Liver (tissue), 9 donors: ENCODE data around the gene IPO5. TPM values are rescaled to one million over a fixed set of nuclear protein-coding genes. Genes with fewer than 3 reads are reported as not detected.
"Not testable (repeated sequence)": the region's sequence is repeated elsewhere in the genome, so short reads cannot be mapped to it uniquely, and the experiment has no call there.

Experiments used
- DNase-seq: peaks from one replicate; pipeline ENCODE4 v3.0.0-alpha.2; 2017; ENCODE audit warnings: low spot score
- H3K27ac ChIP-seq, 2 donors: one replicate each; pipeline ENCODE4 v1.7.0; 2013; ENCODE audit warnings: inconsistent platforms in 2 of 2, low read length in 2 of 2, control low read depth in 1 of 2, low read depth in 1 of 2, mild to moderate bottlenecking in 1 of 2
- H3K27me3 ChIP-seq, 4 donors: one replicate each; pipeline versions ENCODE4 v1.6.1 to v1.7.0; 2013; ENCODE audit warnings: low read length in 3 of 4, inconsistent platforms in 1 of 4, mild to moderate bottlenecking in 1 of 4, moderate library complexity in 1 of 4; ENCODE audit not compliant: control insufficient read depth in 4 of 4, insufficient read depth in 4 of 4
- H3K36me3 ChIP-seq, 4 donors: one replicate each; pipeline versions ENCODE4 v1.6.1 to v1.7.0; 2013; ENCODE audit warnings: low read length in 3 of 4, mild to moderate bottlenecking in 3 of 4, low read depth in 1 of 4, moderate library complexity in 1 of 4; ENCODE audit not compliant: control insufficient read depth in 4 of 4, insufficient read depth in 3 of 4
- H3K4me1 ChIP-seq, 4 donors: one replicate each; pipeline versions ENCODE4 v1.6.1 to v1.7.0; 2013; ENCODE audit warnings: low read length in 3 of 4, mild to moderate bottlenecking in 3 of 4, moderate library complexity in 1 of 4; ENCODE audit not compliant: control insufficient read depth in 4 of 4, insufficient read depth in 4 of 4
- H3K4me3 ChIP-seq, 3 donors: one replicate each; pipeline versions ENCODE4 v1.6.1 to v1.7.0; 2013; ENCODE audit warnings: low read length in 3 of 3, control low read depth in 1 of 3, low read depth in 1 of 3, mild to moderate bottlenecking in 1 of 3
- H3K9ac ChIP-seq, 2 donors: one replicate each; pipeline ENCODE4 v1.7.0; 2013; ENCODE audit warnings: low read length in 2 of 2, mild to moderate bottlenecking in 2 of 2, moderate library complexity in 2 of 2, control low read depth in 1 of 2, low read depth in 1 of 2
- H3K9me3 ChIP-seq, 4 donors: one replicate each; pipeline versions ENCODE4 v1.6.1 to v1.7.0; 2013; ENCODE audit warnings: low read length in 3 of 4; ENCODE audit not compliant: control insufficient read depth in 4 of 4
- EGR1 ChIP-seq, 2 donors: IDR thresholded peaks; 2 replicates each; pipeline ENCODE4 v1.6.1; 2016 to 2018; ENCODE audit warnings: antibody characterized with exemption in 2 of 2, low read depth in 2 of 2
- FOXA1 ChIP-seq: IDR thresholded peaks from 2 replicates; pipeline ENCODE4 v1.6.1; 2016; ENCODE audit warnings: antibody characterized with exemption
- GABPA ChIP-seq, 2 donors: IDR thresholded peaks in 1 of 2; conservative IDR thresholded peaks in 1 of 2; 2 replicates each; pipeline ENCODE4 v1.6.1; 2016; ENCODE audit warnings: antibody characterized with exemption in 2 of 2, mild to moderate bottlenecking in 1 of 2, moderate library complexity in 1 of 2
- HNF4A ChIP-seq, 2 donors: conservative IDR thresholded peaks; 2 replicates each; pipeline ENCODE4 v1.6.1; 2016; ENCODE audit warnings: antibody characterized with exemption in 2 of 2, mild to moderate bottlenecking in 2 of 2
- HNF4G ChIP-seq: IDR thresholded peaks from 2 replicates; pipeline ENCODE4 v1.6.1; 2016; ENCODE audit warnings: antibody characterized with exemption
- RAD21 ChIP-seq, 2 donors: IDR thresholded peaks; 2 replicates each; pipeline ENCODE4 v1.6.1; 2016; ENCODE audit warnings: antibody characterized with exemption in 2 of 2, mild to moderate bottlenecking in 2 of 2
- RXRA ChIP-seq, 2 donors: IDR thresholded peaks; 2 replicates each; pipeline ENCODE4 v1.6.1; 2017 to 2018; ENCODE audit warnings: antibody characterized with exemption in 2 of 2, mild to moderate bottlenecking in 1 of 2
- SP1 ChIP-seq: IDR thresholded peaks from 2 replicates; pipeline ENCODE4 v1.6.1; 2018; ENCODE audit warnings: antibody characterized with exemption, mild to moderate bottlenecking
- TAF1 ChIP-seq: conservative IDR thresholded peaks from 2 replicates; pipeline ENCODE4 v1.6.1; 2016; ENCODE audit warnings: antibody characterized with exemption, mild to moderate bottlenecking
- WGBS: extraction: QIAGEN DNeasy Blood & Tissue Kit; methylation state at CpG from one replicate; pipeline ENCODE4 v1.1.7; 2013; 5-methylcytosine and 5-hydroxymethylcytosine counted together
- polyA plus RNA-seq, 2 donors: library from polyadenylated mRNA; stranded (reverse) in 1 of 2; unstranded in 1 of 2; fragments of 200-250 nt in 1 of 2; fragments of >200 nt in 1 of 2; fragmentation: Nextera tagmentation in 1 of 2; extraction: Ambion mirVana in 1 of 2; gene quantifications; one replicate each; pipeline versions ENCODE4 v1.2.1 to v1.2.3, GENCODE V29; 2013 to 2015
- total RNA-seq, 2 donors: library from RNA; depleted of rRNA; stranded (reverse); fragments of >200 nt; gene quantifications; one replicate each; pipeline ENCODE4 v1.2.3, GENCODE V29; 2014
- TF ChIP-seq, protein P1 (sequence below): fragments of 150-350 bp; IDR thresholded peaks from 2 replicates; pipeline ENCODE4 v1.5.1; 2017; ENCODE audit warnings: improper control_type of control experiment, low read depth, low read length; ENCODE audit not compliant: missing input control
- TF ChIP-seq, protein P2 (sequence below): IDR thresholded peaks from 2 replicates; pipeline ENCODE4 v1.6.1; 2016; ENCODE audit warnings: antibody characterized with exemption
- TF ChIP-seq, protein P3 (sequence below): IDR thresholded peaks from 2 replicates; pipeline ENCODE4 v1.6.1; 2016; ENCODE audit warnings: antibody characterized with exemption
- TF ChIP-seq, protein P4 (sequence below): IDR thresholded peaks from 2 replicates; pipeline ENCODE4 v1.6.1; 2016; ENCODE audit warnings: antibody characterized with exemption
- TF ChIP-seq, protein P5 (sequence below): IDR thresholded peaks from 2 replicates; pipeline ENCODE4 v1.6.1; 2016; ENCODE audit warnings: antibody characterized with exemption, mild to moderate bottlenecking
- donor health status: healthy.
- donor health status: healthy.
- donor health status: healthy.
- donor health status: healthy.
- donor health status: healthy.

IPO5 gene
- total and polyA plus RNA-seq, 4 donors = 19.2 to 92.8 (median 46.6) TPM

DNA sequence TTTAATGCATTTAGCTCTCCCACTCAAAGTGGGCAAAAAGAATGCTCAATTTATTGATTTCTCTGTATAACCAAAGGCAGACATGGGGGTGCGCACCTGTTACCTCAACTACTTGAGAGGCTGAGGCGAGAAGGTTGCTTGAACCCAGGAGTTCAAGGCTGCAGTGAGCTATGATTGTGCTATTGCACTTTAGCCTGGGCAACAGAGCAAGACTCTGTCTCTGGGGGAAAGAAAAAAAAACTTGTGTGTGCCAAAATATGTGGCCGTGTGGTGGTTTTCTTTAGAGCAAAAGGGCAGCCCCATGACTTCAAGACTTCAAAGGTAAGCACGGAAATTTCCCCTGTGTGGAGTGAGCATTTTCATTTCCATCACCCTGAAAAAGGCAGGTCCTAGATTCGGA, 81.9 kb downstream of the IPO5 start:
- WGBS = 77% methylated on average over 5 of the region's 5 CpGs
- Histone ChIP-seq H3K9ac (no peak overlapping the region), H3K36me3 (no peaks in the 10 kb centered on the region), H3K9me3 (no peaks in the 10 kb centered on the region), H3K4me3 (no peak overlapping the region), H3K27me3 (no peaks in the 10 kb centered on the region), H3K4me1 (peaks cover 3 to 15% (median 8%) of the 10 kb centered on the region in 4 donors), H3K27ac (no peak overlapping the region)
- no peak for DNase-seq
- TF ChIP-seq FOXA1 (no peak), RXRA (IDR thresholded peaks at IDR 0.05) (no peak), EGR1 (IDR thresholded peaks at IDR 0.05; ENCODE audit: low read depth in 2 of 2) (no peak)
- TF ChIP-seq, protein P1, sequence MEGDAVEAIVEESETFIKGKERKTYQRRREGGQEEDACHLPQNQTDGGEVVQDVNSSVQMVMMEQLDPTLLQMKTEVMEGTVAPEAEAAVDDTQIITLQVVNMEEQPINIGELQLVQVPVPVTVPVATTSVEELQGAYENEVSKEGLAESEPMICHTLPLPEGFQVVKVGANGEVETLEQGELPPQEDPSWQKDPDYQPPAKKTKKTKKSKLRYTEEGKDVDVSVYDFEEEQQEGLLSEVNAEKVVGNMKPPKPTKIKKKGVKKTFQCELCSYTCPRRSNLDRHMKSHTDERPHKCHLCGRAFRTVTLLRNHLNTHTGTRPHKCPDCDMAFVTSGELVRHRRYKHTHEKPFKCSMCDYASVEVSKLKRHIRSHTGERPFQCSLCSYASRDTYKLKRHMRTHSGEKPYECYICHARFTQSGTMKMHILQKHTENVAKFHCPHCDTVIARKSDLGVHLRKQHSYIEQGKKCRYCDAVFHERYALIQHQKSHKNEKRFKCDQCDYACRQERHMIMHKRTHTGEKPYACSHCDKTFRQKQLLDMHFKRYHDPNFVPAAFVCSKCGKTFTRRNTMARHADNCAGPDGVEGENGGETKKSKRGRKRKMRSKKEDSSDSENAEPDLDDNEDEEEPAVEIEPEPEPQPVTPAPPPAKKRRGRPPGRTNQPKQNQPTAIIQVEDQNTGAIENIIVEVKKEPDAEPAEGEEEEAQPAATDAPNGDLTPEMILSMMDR = no peak
- TF ChIP-seq, protein P2, sequence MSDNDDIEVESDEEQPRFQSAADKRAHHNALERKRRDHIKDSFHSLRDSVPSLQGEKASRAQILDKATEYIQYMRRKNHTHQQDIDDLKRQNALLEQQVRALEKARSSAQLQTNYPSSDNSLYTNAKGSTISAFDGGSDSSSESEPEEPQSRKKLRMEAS = no peak
- TF ChIP-seq, protein P3, sequence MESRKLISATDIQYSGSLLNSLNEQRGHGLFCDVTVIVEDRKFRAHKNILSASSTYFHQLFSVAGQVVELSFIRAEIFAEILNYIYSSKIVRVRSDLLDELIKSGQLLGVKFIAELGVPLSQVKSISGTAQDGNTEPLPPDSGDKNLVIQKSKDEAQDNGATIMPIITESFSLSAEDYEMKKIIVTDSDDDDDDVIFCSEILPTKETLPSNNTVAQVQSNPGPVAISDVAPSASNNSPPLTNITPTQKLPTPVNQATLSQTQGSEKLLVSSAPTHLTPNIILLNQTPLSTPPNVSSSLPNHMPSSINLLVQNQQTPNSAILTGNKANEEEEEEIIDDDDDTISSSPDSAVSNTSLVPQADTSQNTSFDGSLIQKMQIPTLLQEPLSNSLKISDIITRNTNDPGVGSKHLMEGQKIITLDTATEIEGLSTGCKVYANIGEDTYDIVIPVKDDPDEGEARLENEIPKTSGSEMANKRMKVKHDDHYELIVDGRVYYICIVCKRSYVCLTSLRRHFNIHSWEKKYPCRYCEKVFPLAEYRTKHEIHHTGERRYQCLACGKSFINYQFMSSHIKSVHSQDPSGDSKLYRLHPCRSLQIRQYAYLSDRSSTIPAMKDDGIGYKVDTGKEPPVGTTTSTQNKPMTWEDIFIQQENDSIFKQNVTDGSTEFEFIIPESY = no peak

DNA sequence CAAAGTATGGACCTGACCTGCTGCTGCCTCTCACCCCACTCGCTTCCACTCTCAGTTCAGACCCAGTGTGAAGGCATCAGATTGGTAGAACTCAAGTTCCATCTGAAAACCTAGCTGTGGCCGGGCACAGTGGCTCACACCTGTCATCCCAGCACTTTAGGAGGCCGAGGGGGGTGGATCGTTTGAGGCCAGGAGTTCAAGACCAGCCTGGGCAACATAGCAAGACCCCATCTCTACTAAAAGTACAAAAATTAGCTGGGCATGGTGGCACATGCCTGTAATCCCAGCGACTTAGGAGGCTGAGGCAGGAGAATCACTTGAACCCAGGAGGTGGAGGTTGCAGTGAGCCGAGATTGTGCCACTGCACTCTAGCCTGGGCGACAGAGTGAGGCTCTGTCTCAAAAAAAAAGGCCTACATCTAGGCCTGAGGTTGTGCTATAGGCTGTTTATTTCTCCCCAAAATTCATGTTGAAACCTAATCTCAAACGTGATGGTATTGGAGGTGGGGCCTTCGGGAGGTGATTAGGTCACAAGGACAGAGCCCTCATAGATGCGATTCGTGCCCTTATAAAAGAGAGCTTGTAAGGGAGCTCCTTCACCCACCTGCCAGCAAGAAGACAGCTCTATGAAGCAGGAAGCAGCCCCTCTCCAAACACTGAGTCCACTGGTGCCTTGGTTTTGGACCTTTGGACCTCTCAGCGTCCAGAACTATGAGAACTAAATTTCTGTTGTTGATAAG, 83.3 kb downstream of the IPO5 start:
- H3K36me3 ChIP-seq, H3K4me3 ChIP-seq, H3K9me3 ChIP-seq, H3K27ac ChIP-seq, DNase-seq, H3K27me3 ChIP-seq, H3K9ac ChIP-seq: not testable (repeated sequence)
- WGBS = 85% methylated on average over 12 of the region's 12 CpGs
- H3K4me1 ChIP-seq = peaks cover 3 to 15% (median 8%) of the 10 kb centered on the region in 4 donors

DNA sequence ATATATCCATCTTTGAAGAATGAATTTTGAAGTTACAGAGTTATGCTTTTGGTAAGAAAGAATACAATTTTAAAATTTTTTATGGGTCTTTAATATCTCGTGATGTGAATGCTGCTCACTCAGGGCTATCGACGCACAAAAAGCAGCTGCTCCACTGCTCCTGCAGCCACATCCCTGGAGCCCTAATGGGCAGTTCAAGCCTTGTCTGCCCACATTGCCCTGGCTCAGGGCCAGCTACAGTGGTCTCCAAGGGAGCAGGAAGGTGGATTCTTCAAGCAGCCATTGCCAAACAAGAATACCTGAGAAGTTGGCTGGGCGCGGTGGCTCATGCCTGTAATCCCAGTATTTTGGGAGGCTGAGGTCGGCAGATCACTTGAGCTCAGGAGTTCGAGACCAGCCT, 85.8 kb downstream of the IPO5 start:
- TF ChIP-seq, protein P4, sequence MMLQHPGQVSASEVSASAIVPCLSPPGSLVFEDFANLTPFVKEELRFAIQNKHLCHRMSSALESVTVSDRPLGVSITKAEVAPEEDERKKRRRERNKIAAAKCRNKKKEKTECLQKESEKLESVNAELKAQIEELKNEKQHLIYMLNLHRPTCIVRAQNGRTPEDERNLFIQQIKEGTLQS = no peak
- TF ChIP-seq HNF4G = no peak
- no peak for TF ChIP-seq GABPA (IDR thresholded peaks at IDR 0.05 in 1 of 2, conservative IDR thresholded peaks at IDR 0.05 in 1 of 2)
- no peak for TF ChIP-seq RAD21 (IDR thresholded peaks at IDR 0.05)
- TF ChIP-seq SP1 = no peak
- TF ChIP-seq, protein P5, sequence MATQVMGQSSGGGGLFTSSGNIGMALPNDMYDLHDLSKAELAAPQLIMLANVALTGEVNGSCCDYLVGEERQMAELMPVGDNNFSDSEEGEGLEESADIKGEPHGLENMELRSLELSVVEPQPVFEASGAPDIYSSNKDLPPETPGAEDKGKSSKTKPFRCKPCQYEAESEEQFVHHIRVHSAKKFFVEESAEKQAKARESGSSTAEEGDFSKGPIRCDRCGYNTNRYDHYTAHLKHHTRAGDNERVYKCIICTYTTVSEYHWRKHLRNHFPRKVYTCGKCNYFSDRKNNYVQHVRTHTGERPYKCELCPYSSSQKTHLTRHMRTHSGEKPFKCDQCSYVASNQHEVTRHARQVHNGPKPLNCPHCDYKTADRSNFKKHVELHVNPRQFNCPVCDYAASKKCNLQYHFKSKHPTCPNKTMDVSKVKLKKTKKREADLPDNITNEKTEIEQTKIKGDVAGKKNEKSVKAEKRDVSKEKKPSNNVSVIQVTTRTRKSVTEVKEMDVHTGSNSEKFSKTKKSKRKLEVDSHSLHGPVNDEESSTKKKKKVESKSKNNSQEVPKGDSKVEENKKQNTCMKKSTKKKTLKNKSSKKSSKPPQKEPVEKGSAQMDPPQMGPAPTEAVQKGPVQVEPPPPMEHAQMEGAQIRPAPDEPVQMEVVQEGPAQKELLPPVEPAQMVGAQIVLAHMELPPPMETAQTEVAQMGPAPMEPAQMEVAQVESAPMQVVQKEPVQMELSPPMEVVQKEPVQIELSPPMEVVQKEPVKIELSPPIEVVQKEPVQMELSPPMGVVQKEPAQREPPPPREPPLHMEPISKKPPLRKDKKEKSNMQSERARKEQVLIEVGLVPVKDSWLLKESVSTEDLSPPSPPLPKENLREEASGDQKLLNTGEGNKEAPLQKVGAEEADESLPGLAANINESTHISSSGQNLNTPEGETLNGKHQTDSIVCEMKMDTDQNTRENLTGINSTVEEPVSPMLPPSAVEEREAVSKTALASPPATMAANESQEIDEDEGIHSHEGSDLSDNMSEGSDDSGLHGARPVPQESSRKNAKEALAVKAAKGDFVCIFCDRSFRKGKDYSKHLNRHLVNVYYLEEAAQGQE = no peak
- TF ChIP-seq, protein P3 = no peak
- TF ChIP-seq TAF1 = no peak
- no peak for TF ChIP-seq HNF4A (conservative IDR thresholded peaks at IDR 0.05)
- no peak for TF ChIP-seq FOXA1
- TF ChIP-seq RXRA (IDR thresholded peaks at IDR 0.05) = no peak
- no peak overlapping the region for H3K9ac ChIP-seq
- no peak for DNase-seq
- peaks cover 0 to 2% (median 1%) of the 10 kb centered on the region in 4 donors for H3K4me1 ChIP-seq
- H3K27me3 ChIP-seq = no peaks in the 10 kb centered on the region
- no peak overlapping the region for H3K4me3 ChIP-seq
- no peaks in the 10 kb centered on the region for H3K36me3 ChIP-seq
- H3K27ac ChIP-seq = no peak overlapping the region
- 95% methylated on average over 7 of the region's 7 CpGs for WGBS
- no peaks in the 10 kb centered on the region for H3K9me3 ChIP-seq
